ENCODE measurements around the gene SAT1.

SAT1 gene

DNA sequence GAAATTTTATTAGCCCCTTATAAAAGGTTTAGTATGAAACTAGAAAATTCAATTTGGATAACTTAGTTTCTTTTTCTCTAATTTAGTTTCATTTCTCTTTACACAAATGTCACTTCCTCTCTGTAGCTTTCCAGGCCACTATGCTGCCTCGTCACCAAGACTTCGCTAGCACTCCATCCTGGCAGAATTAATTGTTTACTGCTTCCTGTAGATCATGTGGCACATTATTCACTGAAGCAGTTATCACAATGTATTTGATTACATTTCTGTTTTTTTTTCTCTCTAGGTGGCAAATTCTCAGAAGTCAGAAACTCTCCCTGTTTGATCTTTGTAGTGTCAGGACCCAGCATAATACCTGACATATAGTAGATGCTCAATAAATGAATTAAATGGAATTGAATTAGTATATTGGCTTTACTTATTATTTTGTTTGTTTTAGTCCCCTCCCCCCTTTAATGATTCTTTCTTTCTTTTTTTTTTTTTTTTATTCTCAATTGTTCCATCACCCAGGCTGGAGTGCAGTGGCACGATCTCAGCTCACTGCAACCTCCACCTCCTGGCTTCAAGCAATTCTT, 9.3 kb upstream of the SAT1 start:
- no peak for DNase-seq (ENCODE audit: extremely low read depth in 1 of 2, low read depth in 1 of 2)

DNA sequence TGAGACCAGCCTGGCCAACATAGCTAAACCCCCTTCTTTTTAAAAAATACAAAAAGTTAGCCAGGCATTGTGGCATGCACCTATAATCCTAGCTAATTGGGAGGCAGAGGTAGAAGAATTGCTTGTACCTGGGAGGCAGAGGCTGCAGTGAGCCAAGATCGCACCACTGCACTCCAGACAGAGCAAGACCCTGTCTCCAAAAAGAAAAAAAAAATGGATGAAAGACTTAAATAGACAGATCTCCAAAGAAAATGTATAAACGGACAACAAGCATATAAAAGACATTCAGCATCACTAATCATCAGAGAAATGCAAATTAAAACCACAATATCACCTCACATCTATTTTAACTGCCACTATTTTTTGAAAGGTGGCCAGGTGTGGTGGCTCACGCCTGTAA, 6.6 kb upstream of the SAT1 start:
- no peak for DNase-seq (ENCODE audit: extremely low read depth in 1 of 2, low read depth in 1 of 2)

DNA sequence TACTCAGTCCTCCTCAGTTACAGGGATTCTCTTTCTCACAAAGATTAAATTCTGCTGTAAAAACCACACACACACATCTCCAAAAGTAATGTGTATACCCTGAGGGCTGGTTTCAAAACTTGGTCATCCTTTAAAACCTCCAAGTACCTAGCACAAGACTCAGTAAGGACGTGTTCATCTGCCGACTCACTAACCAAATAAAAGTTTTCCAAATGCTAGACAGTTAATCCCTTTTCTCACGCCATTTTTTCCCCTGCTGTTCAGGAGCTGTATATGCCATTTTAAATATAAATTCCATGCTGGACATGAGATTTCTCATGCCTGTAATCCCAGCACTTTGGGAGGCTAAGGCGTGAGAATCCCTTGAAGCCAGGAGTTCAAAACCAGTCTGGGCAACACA, 3.9 kb upstream of the SAT1 start:
- no peak for DNase-seq (ENCODE audit: extremely low read depth in 1 of 2, low read depth in 1 of 2)

DNA sequence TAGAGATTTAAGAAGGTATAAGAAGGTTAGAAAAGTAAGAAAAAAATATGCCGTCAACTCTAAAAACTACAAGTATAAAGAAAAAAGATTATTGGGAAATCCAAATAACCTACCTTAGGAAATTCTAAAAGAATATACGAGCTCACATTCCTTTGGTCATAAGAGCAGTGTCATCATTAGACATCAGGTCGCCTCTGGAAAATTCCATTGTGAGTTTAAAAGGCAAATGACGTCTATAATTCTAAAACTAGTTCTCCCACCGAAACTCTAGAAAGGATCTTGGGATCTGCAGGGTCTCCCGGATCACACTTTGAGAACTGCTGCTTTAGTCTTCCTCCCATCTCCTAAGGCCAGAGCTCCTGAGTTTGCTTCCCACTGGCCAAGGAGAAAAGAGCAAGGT, 518 bp upstream of the SAT1 start:
- DNase-seq (ENCODE audit: extremely low read depth in 1 of 2, low read depth in 1 of 2) = no peak

DNA sequence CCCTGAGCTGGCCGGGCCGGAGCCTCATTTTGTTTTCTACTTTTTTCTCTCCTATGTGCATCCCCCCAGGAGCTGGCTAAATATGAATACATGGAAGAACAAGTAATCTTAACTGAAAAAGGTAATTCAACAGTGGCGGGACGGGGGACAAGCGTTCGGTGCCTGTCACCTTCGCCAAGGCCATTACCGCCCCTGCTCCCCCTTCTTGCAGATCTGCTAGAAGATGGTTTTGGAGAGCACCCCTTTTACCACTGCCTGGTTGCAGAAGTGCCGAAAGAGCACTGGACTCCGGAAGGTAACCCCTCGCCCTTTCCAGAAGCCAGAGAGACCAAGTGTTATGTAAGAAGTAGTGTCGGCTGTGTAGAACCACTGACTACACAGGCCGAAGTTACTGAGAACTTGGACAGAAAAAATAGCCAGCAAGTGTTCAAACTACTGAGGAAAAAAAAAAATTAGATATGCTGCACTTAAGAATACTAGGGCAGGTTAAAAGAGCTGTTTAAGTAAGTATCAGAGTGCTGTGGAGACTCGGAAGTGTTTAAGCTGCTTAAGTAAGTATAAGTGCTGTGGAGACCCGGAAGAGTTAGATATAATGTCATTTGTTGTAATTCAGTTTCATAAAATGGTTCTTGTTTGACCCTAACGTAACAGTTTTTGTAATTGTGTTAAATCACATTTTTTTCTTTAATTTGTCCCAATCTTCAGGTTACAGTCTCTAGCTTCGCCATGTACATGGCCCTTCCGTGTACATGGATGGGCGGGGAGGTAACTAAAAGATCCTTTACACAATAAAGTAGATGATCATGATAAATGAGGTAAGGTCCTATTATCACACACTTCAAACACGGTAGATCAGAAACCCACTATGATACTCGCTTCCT, 856 bp downstream of the SAT1 start:
- no peak for DNase-seq (ENCODE audit: extremely low read depth in 1 of 2, low read depth in 1 of 2)

DNA sequence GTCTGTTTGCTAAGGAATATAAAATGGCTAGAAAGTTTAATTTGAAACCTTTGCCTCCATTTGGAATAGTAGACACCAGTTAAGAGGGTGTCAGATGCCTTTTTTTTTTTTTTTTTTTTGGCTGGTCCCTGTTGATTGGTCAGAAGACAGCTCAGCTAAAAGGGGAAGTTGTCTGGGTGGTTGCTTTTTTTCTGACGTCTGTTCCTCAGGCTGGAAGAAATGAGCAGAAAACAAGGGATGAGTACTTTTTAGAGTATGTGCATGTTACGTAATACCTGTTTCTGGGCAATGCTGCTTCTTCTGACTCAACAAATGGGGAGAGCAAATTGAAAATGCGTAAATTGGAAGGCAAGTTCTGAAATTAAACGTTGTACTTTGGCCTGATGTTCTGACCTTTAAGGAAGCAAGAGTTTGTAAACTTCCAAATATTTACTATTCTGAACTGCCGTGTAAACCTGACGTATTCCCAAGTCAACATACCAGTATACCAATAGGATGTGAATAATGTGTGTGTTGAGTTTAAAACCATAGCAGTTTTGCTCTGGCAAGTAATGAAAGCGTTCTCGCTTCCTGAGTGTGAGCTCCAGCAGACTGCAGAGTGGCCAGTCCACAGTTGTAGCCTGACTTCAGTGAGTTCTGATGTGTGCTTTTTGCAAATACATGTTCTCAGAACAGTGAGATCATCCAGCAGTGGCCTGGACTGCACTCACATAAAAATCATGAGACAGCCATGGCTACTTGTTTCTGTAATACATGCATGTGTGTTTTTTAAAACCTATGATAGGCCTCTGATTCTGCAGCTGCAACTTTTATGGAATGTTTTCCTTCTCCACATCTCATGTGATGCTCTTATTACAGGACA, 1.7 kb downstream of the SAT1 start:
- no peak for DNase-seq (ENCODE audit: extremely low read depth in 1 of 2, low read depth in 1 of 2)

DNA sequence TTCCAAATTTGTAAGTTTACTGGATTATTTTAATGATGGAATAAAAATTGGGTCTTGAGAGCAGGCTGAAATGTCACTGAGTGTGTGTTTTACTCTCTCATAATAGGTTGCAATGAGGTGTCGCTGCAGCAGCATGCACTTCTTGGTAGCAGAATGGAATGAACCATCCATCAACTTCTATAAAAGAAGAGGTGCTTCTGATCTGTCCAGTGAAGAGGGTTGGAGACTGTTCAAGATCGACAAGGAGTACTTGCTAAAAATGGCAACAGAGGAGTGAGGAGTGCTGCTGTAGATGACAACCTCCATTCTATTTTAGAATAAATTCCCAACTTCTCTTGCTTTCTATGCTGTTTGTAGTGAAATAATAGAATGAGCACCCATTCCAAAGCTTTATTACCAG, 2.6 kb downstream of the SAT1 start:
- DNase-seq (ENCODE audit: extremely low read depth in 1 of 2, low read depth in 1 of 2) = no peak

DNA sequence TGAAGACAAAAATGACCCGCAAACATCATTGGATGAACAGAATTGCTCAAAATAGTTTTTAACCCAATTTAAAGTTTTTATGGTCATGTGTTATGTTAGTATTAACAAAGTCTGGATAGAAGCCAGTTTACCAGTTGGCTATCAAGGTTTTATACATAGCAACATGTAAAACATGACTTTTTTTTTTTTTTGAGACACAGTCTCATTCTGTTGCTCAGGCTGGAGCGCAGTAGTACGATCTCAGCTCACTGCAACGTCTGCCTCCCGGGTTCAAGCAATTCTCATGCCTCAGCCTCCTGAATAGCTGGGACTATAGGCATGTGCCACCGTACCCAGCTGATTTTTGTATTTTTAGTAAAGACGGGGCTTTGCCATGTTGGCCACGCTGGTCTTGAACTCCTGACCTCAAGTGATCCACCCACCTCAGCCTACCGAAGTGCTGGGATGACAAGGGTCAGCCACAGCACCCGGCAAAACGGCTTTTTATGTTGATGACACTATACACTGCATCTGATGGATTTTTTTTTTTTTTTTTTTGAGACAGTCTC, 3.4 kb downstream of the SAT1 start:
- no peak for DNase-seq (ENCODE audit: extremely low read depth in 1 of 2, low read depth in 1 of 2)

DNA sequence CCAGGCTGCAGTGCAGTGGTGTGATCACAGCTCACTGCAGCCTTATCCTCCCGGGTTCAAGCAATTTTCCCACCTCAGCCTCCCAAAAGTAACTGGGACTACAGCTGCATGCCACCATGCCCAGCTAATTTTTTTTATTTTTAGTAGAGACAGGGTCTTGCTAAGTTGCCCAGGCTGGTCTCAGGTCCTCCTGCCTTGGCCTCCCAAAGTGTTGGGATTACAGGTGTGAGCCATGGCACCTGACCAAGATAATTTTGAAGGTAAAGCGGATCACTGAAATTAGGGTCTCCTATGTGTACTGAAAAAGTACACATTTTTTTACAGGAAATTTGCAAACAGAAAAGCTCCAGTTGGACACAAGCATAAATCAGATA, 4.8 kb downstream of the SAT1 start:
- DNase-seq (ENCODE audit: extremely low read depth in 1 of 2, low read depth in 1 of 2) = no peak

DNA sequence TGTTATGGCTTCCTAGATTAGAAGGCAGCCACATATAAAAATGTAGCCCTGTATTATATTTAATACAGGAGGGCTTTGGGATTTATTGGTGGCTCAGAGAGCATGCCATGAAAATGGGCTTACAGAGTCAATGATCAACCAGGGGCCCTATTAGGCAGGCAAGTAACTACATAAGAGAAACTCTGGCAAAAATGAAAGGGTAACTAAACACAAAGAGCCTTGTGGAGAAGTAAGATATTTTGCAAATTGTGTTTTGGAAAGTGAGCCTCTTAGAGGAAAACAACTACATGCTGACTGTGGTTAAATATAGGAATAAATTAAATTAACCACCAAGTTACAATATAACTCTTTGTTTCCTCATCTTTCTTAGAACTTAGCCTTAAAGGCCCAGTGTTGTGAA, 5.5 kb downstream of the SAT1 start:
- no peak for DNase-seq (ENCODE audit: extremely low read depth in 1 of 2, low read depth in 1 of 2)

DNA sequence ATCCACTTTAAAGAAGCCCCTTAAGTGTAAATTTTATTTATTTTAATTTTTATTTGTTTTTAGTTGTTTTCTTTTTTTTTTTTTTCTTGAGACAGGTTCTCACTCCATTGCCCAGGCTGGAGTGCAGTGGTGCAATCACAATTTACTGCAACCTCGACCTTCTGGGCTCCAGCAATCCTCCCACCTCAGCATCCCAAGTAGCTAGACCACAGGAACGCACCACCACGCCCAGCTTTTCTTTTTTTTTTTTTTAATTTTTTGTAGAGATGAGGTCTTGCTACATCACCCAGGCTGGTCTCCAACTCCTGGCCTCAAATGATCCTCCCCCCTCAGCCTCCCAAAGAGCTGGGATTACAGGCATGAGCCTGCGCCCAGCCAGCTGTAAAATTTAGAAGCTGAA, 6.0 kb downstream of the SAT1 start:
- DNase-seq (ENCODE audit: extremely low read depth in 1 of 2, low read depth in 1 of 2) = no peak

DNA sequence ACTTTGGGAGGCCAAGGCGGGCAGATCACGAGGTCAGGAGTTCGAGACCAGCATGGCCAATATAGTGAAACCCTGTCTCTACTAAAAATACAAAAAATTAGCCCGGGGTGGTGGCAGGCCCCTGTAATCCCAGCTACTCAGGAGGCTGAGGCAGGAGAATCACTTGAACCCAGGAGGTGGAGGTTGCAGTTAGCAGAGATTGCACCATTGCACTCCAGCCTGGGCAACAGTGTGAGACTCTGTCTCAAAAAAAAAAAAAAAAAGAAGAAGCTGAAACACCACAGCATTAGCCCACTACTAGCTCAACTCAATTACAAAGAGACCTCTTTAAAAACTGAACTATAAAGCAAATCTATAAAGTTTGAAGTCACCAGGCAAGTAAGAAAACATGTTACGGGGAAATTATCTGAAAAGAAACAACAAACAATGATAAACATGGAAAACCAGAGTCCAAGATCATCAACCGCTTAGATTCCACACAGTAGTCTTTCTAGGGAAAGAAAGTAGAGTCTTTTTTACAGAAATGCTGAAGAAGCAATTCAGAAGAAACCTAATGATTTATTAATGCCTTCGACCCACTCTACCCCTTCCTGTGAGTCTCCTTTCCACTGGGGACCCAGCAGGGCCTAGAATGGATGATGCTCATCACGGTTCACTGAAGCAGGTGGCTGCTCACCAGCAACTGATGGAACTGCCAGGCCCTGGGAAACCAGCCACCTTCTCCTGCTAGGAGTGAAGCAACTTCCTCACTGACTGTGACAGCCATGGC, 6.6 kb downstream of the SAT1 start:
- DNase-seq (ENCODE audit: extremely low read depth in 1 of 2, low read depth in 1 of 2) = no peak

DNA sequence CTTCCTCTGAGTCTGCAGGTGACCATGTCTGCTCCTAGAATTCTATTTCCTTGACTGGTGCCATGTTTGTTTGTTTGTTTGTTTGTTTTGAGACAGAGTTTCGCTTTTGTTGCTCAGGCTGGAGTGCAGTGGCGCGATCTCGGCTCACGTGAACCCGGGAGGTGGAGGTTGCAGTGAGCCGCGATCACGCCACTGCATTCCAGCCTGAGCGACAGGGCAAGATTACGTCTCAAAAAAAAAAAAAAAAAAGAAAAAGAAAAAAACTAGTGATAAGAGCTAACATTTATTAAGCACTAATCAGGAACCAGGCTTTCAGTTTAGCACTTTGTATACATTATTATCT, 7.2 kb downstream of the SAT1 start:
- no peak for DNase-seq (ENCODE audit: extremely low read depth in 1 of 2, low read depth in 1 of 2)

DNA sequence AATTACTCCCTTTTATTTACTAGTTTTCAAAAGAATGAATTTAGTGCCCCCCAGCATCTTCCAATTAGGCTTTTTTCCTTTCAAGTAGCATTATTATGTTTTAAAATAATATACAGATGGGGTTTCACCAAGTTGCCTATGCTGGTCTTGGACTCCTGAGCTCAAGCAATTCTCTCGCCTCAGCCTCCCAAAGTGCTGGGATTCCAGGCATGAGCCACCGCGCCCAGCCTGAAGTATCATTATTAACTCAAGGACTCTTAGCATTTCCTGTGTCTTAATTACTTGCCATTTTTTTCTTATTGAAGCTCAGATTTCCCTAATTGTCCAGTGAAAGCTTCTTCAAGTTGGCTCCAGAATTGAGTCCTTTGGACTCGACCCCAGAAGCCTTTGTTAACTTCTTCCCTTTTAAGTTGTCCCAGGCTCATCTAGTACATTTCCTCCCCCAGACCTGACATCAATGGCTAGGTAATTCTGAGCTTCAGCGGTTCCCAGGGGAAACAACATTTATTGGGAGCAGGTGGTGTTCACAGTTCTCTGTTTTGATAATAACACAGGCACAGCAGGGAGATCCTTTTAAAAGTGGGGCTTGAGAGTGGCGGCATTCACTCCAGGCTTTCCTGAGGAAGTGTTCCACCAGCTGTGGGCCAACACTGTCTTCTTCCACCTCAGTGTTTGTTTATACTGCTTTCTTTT, 10.0 kb downstream of the SAT1 start:
- no peak for DNase-seq (ENCODE audit: extremely low read depth in 1 of 2, low read depth in 1 of 2)

DNA sequence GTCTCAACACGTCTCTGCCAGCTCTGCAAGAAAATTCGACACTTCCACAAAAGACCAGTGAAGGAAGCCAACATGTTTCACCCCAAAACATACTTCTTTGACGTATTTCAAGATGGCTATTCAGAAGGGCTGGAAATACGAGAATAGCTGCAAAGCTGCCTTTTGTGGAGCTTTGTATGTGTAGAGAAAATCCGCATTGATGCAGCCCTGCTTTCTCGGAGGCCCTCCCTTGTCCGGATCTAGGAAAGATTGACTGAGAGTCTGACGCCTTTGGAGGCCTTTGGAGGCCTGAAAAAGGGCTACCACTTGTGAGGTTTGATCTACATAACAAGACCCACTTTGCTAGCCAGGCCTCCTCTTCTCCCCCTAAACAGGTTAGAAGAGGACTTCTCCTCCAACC, 12.2 kb downstream of the SAT1 start:
- no peak for DNase-seq (ENCODE audit: extremely low read depth in 1 of 2, low read depth in 1 of 2)

DNA sequence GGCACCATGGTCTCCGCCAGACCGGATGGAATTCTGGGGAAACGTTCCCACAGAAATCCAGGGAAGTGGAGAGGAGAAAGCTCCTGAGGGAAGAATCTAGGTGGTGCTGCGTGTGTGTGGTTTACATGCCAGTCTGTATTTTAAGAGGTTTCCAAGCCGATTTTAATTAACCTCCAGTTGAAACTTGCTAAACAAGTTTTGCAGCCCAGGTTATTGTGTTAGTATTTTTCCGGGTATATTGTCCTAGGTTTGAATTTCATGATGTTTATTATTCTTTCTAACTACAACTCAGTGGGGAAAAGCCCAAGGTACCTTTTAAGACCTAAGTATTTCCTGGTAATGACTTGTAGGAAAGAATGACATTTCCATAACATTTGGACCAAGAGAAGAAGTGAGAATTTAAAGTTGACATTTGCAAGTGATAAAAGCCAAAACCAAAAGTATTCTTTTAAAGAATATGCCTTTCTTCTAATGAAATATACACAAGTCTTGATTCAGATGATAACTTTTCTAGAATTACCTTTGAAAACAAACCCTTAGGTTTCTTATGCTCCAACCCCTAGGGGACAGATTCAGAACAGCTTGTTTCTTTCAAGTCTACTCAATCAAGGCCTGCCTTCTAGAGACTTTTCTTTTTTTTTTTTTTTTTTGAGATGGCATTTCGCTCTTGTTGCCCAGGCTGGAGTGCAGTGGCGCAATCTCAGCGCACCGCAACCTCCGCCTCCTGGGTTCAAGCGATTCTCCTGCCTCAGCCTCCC, 14.6 kb downstream of the SAT1 start:
- no peak for DNase-seq (ENCODE audit: extremely low read depth in 1 of 2, low read depth in 1 of 2)

DNA sequence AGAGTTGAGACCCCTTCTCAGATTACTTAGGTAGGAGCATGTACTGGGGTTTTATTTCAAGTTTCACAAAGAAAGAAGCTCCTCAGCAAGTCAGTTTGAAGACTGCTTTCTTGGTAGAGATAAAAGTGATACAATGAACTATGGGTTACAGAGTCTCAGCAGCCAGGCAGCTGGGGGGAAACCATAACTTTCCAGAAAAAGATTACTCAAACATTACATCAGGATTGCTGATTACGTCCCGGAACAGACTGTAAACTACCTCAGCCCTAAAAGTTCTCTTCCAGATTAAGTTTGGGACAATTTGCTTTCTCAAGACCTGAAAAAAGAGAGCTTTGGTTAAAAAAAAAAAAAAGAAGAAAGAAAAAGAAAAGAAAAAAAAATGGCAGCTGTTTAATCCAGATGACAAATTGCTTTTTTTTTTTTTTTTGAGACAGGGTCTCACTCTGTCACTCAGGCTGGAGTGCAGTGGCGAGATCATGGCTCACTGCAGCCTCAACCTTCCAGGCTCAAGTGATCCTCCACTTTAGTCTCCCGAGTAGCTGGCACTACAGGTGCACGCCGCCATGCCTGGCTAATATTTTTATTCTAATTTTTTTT, 16.6 kb downstream of the SAT1 start:
- DNase-seq (ENCODE audit: extremely low read depth in 1 of 2, low read depth in 1 of 2) = no peak

DNA sequence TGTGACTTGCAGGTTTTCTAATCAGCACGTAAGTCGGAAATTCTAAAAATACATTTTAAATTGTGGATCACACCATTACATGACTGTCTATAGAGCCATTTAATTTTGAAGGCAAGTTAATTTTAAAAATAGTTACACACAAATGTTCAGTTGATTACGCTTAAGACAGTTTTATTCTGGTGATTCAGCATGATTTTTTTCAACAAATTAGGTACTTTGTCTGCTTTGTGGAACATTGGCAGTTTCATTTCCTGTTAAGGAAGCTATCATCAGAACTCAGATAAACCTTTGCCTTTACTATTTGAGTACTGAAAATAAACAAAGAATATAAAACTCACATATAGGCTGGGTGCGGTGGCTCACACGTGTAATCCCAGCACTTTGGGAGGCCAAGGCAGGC, 19.5 kb downstream of the SAT1 start:
- DNase-seq (ENCODE audit: extremely low read depth in 1 of 2, low read depth in 1 of 2) = no peak

DNA sequence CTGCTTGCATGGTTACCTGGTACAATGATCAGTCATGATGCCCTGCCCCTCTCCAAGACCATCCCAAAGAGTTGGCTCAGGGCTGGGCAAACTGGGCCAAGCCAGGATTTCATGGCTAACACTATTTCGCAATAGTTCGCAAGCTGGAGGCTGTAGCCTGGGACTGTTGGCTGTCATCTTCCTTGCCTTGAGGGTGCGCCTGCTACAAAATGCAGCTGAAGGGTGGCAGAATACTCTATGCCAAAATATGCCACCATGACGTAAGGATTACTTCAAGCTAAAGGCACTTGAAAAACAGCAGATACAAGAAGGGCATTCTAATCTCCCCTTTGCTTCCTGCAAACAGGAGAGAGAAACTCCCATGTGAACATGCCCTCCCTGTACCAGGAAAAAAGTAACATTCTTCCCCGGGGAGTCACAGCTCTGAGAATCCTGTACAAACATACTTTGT, 21.0 kb downstream of the SAT1 start:
- no peak for DNase-seq (ENCODE audit: extremely low read depth in 1 of 2, low read depth in 1 of 2)

Measured in activated CD8-positive, alpha-beta memory T cell treated with anti-CD3 and anti-CD28 coated beads for 1 hour (primary cell).